Liver (tissue), 9 donors: Measurements from ENCODE around the gene TAF1. TPM values are rescaled to one million over a fixed set of nuclear protein-coding genes. Genes with fewer than 3 reads are reported as not detected.

Experiments
- DNase-seq: peaks from one replicate; pipeline ENCODE4 v3.0.0-alpha.2; 2017; ENCODE audit warnings: low spot score
- H3K27ac ChIP-seq, 2 donors: one replicate each; pipeline ENCODE4 v1.7.0; 2013; ENCODE audit warnings: inconsistent platforms in 2 of 2, low read length in 2 of 2, control low read depth in 1 of 2, low read depth in 1 of 2, mild to moderate bottlenecking in 1 of 2
- H3K27me3 ChIP-seq, 4 donors: one replicate each; pipeline versions ENCODE4 v1.6.1 to v1.7.0; 2013; ENCODE audit warnings: low read length in 3 of 4, inconsistent platforms in 1 of 4, mild to moderate bottlenecking in 1 of 4, moderate library complexity in 1 of 4; ENCODE audit not compliant: control insufficient read depth in 4 of 4, insufficient read depth in 4 of 4
- H3K36me3 ChIP-seq, 4 donors: one replicate each; pipeline versions ENCODE4 v1.6.1 to v1.7.0; 2013; ENCODE audit warnings: low read length in 3 of 4, mild to moderate bottlenecking in 3 of 4, low read depth in 1 of 4, moderate library complexity in 1 of 4; ENCODE audit not compliant: control insufficient read depth in 4 of 4, insufficient read depth in 3 of 4
- H3K4me1 ChIP-seq, 4 donors: one replicate each; pipeline versions ENCODE4 v1.6.1 to v1.7.0; 2013; ENCODE audit warnings: low read length in 3 of 4, mild to moderate bottlenecking in 3 of 4, moderate library complexity in 1 of 4; ENCODE audit not compliant: control insufficient read depth in 4 of 4, insufficient read depth in 4 of 4
- H3K4me3 ChIP-seq, 3 donors: one replicate each; pipeline versions ENCODE4 v1.6.1 to v1.7.0; 2013; ENCODE audit warnings: low read length in 3 of 3, control low read depth in 1 of 3, low read depth in 1 of 3, mild to moderate bottlenecking in 1 of 3
- H3K9ac ChIP-seq, 2 donors: one replicate each; pipeline ENCODE4 v1.7.0; 2013; ENCODE audit warnings: low read length in 2 of 2, mild to moderate bottlenecking in 2 of 2, moderate library complexity in 2 of 2, control low read depth in 1 of 2, low read depth in 1 of 2
- H3K9me3 ChIP-seq, 4 donors: one replicate each; pipeline versions ENCODE4 v1.6.1 to v1.7.0; 2013; ENCODE audit warnings: low read length in 3 of 4; ENCODE audit not compliant: control insufficient read depth in 4 of 4
- CTCF ChIP-seq: fragments of 150-350 bp; IDR thresholded peaks from 2 replicates; pipeline ENCODE4 v1.5.1; 2017; ENCODE audit warnings: improper control_type of control experiment, low read depth, low read length; ENCODE audit not compliant: missing input control
- EGR1 ChIP-seq, 2 donors: IDR thresholded peaks; 2 replicates each; pipeline ENCODE4 v1.6.1; 2016 to 2018; ENCODE audit warnings: antibody characterized with exemption in 2 of 2, low read depth in 2 of 2
- FOXA1 ChIP-seq: IDR thresholded peaks from 2 replicates; pipeline ENCODE4 v1.6.1; 2016; ENCODE audit warnings: antibody characterized with exemption
- FOXA2 ChIP-seq: IDR thresholded peaks from 2 replicates; pipeline ENCODE4 v1.6.1; 2016; ENCODE audit warnings: antibody characterized with exemption
- GABPA ChIP-seq, 2 donors: IDR thresholded peaks in 1 of 2; conservative IDR thresholded peaks in 1 of 2; 2 replicates each; pipeline ENCODE4 v1.6.1; 2016; ENCODE audit warnings: antibody characterized with exemption in 2 of 2, mild to moderate bottlenecking in 1 of 2, moderate library complexity in 1 of 2
- HNF4A ChIP-seq, 2 donors: conservative IDR thresholded peaks; 2 replicates each; pipeline ENCODE4 v1.6.1; 2016; ENCODE audit warnings: antibody characterized with exemption in 2 of 2, mild to moderate bottlenecking in 2 of 2
- HNF4G ChIP-seq: IDR thresholded peaks from 2 replicates; pipeline ENCODE4 v1.6.1; 2016; ENCODE audit warnings: antibody characterized with exemption
- JUND ChIP-seq, 2 donors: IDR thresholded peaks; 2 replicates each; pipeline ENCODE4 v1.6.1; 2016; ENCODE audit warnings: antibody characterized with exemption in 2 of 2
- MAX ChIP-seq: IDR thresholded peaks from 2 replicates; pipeline ENCODE4 v1.6.1; 2016; ENCODE audit warnings: antibody characterized with exemption
- RAD21 ChIP-seq, 2 donors: IDR thresholded peaks; 2 replicates each; pipeline ENCODE4 v1.6.1; 2016; ENCODE audit warnings: antibody characterized with exemption in 2 of 2, mild to moderate bottlenecking in 2 of 2
- REST ChIP-seq: IDR thresholded peaks from 2 replicates; pipeline ENCODE4 v1.6.1; 2016; ENCODE audit warnings: antibody characterized with exemption, mild to moderate bottlenecking
- RXRA ChIP-seq, 2 donors: IDR thresholded peaks; 2 replicates each; pipeline ENCODE4 v1.6.1; 2017 to 2018; ENCODE audit warnings: antibody characterized with exemption in 2 of 2, mild to moderate bottlenecking in 1 of 2
- SP1 ChIP-seq: IDR thresholded peaks from 2 replicates; pipeline ENCODE4 v1.6.1; 2018; ENCODE audit warnings: antibody characterized with exemption, mild to moderate bottlenecking
- TAF1 ChIP-seq: conservative IDR thresholded peaks from 2 replicates; pipeline ENCODE4 v1.6.1; 2016; ENCODE audit warnings: antibody characterized with exemption, mild to moderate bottlenecking
- YY1 ChIP-seq: IDR thresholded peaks from 2 replicates; pipeline ENCODE4 v1.6.1; 2016; ENCODE audit warnings: antibody characterized with exemption, mild to moderate bottlenecking
- ZBTB33 ChIP-seq: IDR thresholded peaks from 2 replicates; pipeline ENCODE4 v1.6.1; 2016; ENCODE audit warnings: antibody characterized with exemption
- WGBS: extraction: QIAGEN DNeasy Blood & Tissue Kit; methylation state at CpG from one replicate; pipeline ENCODE4 v1.1.7; 2013; 5-methylcytosine and 5-hydroxymethylcytosine counted together
- polyA plus RNA-seq, 2 donors: library from polyadenylated mRNA; stranded (reverse) in 1 of 2; unstranded in 1 of 2; fragments of 200-250 nt in 1 of 2; fragments of >200 nt in 1 of 2; fragmentation: Nextera tagmentation in 1 of 2; extraction: Ambion mirVana in 1 of 2; gene quantifications; one replicate each; pipeline versions ENCODE4 v1.2.1 to v1.2.3, GENCODE V29; 2013 to 2015
- total RNA-seq, 2 donors: library from RNA; depleted of rRNA; stranded (reverse); fragments of >200 nt; gene quantifications; one replicate each; pipeline ENCODE4 v1.2.3, GENCODE V29; 2014
- donor health status: healthy.
- donor health status: healthy.
- donor health status: healthy.
- donor health status: healthy.
- donor health status: healthy.

TAF1 gene
- total and polyA plus RNA-seq, 4 donors = 2.8 to 37.7 (median 14.6) TPM

- Histone ChIP-seq H3K4me3 (no peak overlapping the region), H3K9me3 (no peaks in the 10 kb centered on the region), H3K9ac (no peak overlapping the region), H3K4me1 (no peaks in the 10 kb centered on the region), H3K36me3 (peaks cover 0 to 6% (median 2%) of the 10 kb centered on the region in 4 donors), H3K27me3 (no peaks in the 10 kb centered on the region), H3K27ac (no peak overlapping the region)
- TF ChIP-seq RAD21 (IDR thresholded peaks at IDR 0.05) = no peak
- TF ChIP-seq HNF4G = no peak
- no peak for TF ChIP-seq SP1
- TF ChIP-seq CTCF = no peak
- TF ChIP-seq YY1 = no peak
- no peak for TF ChIP-seq FOXA1
- TF ChIP-seq REST = no peak
- TF ChIP-seq ZBTB33 = no peak
- no peak for TF ChIP-seq HNF4A (conservative IDR thresholded peaks at IDR 0.05)
- TF ChIP-seq FOXA2 = no peak
- TF ChIP-seq MAX = no peak
- no peak for TF ChIP-seq JUND (IDR thresholded peaks at IDR 0.05)
- no peak for TF ChIP-seq GABPA (IDR thresholded peaks at IDR 0.05 in 1 of 2, conservative IDR thresholded peaks at IDR 0.05 in 1 of 2)
- no peak for TF ChIP-seq EGR1 (IDR thresholded peaks at IDR 0.05; ENCODE audit: low read depth in 2 of 2)
- 99% methylated on average over 6 of the region's 6 CpGs for WGBS
- DNase-seq = no peak
These were observed 72.6 kb downstream of the TAF1 start for GRCh38 chrX:71438750-71439149.

GRCh38 chrX:71439420-71439819 lies 73.3 kb downstream of the TAF1 start:
- DNase-seq = no peak

More at GRCh38 chrX:71439420-71439819, 73.3 kb downstream of the TAF1 start:
- no peaks in the 10 kb centered on the region for H3K27me3 ChIP-seq
- no peaks in the 10 kb centered on the region for H3K9me3 ChIP-seq
- peaks cover 0 to 6% (median 2%) of the 10 kb centered on the region in 4 donors for H3K36me3 ChIP-seq
- no peak overlapping the region for H3K27ac ChIP-seq
- no peaks in the 10 kb centered on the region for H3K4me1 ChIP-seq
- H3K4me3 ChIP-seq = no peak overlapping the region
- WGBS = 92% methylated on average over 3 of the region's 3 CpGs
- no peak overlapping the region for H3K9ac ChIP-seq
- TF ChIP-seq FOXA2 = no peak
- no peak for TF ChIP-seq ZBTB33
- no peak for TF ChIP-seq HNF4G
- no peak for TF ChIP-seq RXRA (IDR thresholded peaks at IDR 0.05)
- no peak for TF ChIP-seq TAF1
- TF ChIP-seq CTCF = no peak
